Right lobe of liver (tissue), 6 donors: ENCODE measurements around the gene WAC. TPM values are rescaled to one million over a fixed set of nuclear protein-coding genes. Genes with fewer than 3 reads are reported as not detected.

Experiments
- ATAC-seq, 4 donors: fragments of 200-7000 bp; cut with Tn5 transposase; one replicate each; pipeline ENCODE4 v1.9.1; 2020; ENCODE audit warnings: mild to moderate bottlenecking in 4 of 4, moderate library complexity in 4 of 4
- DNase-seq, 3 donors: peaks; one replicate each; pipeline ENCODE4 v3.0.0-alpha.2; 2020
- H3K27ac ChIP-seq, 3 donors: fragments of 200-600 bp; one replicate each; pipeline ENCODE4 v1.8.0; 2022
- H3K27me3 ChIP-seq, 2 donors: fragments of 200-600 bp; one replicate each; pipeline ENCODE4 v1.8.0; 2022
- H3K36me3 ChIP-seq, 4 donors: fragments of 200-600 bp; sonication (generic) in 1 of 4; one replicate each; pipeline versions ENCODE4 v1.5.1 to v1.8.0; 2017 to 2022; ENCODE audit warnings: control low read depth in 1 of 4
- H3K4me1 ChIP-seq, 4 donors: fragments of 200-600 bp; sonication (generic) in 1 of 4; one replicate each; pipeline versions ENCODE4 v1.5.1 to v1.8.0; 2017 to 2022; ENCODE audit warnings: control low read depth in 1 of 4
- H3K4me3 ChIP-seq, 3 donors: fragments of 200-600 bp; one replicate each; pipeline ENCODE4 v1.8.0; 2022
- H3K9me3 ChIP-seq, 4 donors: fragments of 200-600 bp; sonication (generic) in 1 of 4; one replicate each; pipeline versions ENCODE4 v1.5.1 to v1.8.0; 2017 to 2022; ENCODE audit warnings: control low read depth in 1 of 4
- CTCF ChIP-seq, 4 donors: fragments of 200-600 bp in 3 of 4; fragments of 450-650 bp in 1 of 4; IDR thresholded peaks; one replicate each; pipeline versions ENCODE4 v1.5.1 to v1.8.0; 2016 to 2022; ENCODE audit warnings: antibody characterized with exemption in 4 of 4, mild to moderate bottlenecking in 2 of 4
- POLR2A ChIP-seq: fragments of 450-650 bp; IDR thresholded peaks from one replicate; pipeline ENCODE4 v1.6.1; 2017; ENCODE audit warnings: antibody characterized with exemption, mild to moderate bottlenecking
- WGBS: methylation state at CpG from one replicate; pipeline ENCODE4 v1.1.6; 2018; ENCODE audit warnings: low coverage, low lambda C conversion rate; ENCODE audit not compliant: insufficient coverage; ENCODE audit errors: missing lambda C conversion rate; 5-methylcytosine and 5-hydroxymethylcytosine counted together
- intact Hi-C, 2 donors: fragments of 100-400 bp; cut with DNase I; formaldehyde crosslinking; loops; one replicate each; pipeline versions ENCODE4 v1.11.2 to v1.14.1; 2022
- total RNA-seq, 6 experiments: library from RNA; depleted of rRNA in 2 of 6; stranded (reverse); fragments of >200 nt in 2 of 6; fragmentation: NEBNext Ultra II Directional in 3 of 6; extraction: Animal tissue kit (Norgen Biotek cat#: 25700) in 3 of 6; gene quantifications; one replicate each; pipeline versions ENCODE4 v1.1.0 to v1.2.4, GENCODE V29; 2016 to 2023
- donor health status: DM: no; HTN: yes; CAD: no.
- donor health status: DM: no; HTN: no; CAD: no.
- donor health status: DM: no; HTN: no; CAD: no.
- donor health status: DM: no; HTN: yes; CAD: no.
- donor health status: DM: no; HTN: yes; CAD: no.

The WAC gene
- total RNA-seq, 6 experiments from 2014 or later, result 34.3 to 52.4 (median 48.9) TPM

- H3K4me1 ChIP-seq, result peaks cover 0 to 2% (median 0%) of the 10 kb centered on the region in 4 donors
- H3K36me3 ChIP-seq, result no peaks in the 10 kb centered on the region
- 41% methylated on average over 3 of the region's 3 CpGs for WGBS
- H3K27me3 ChIP-seq, result no peaks in the 10 kb centered on the region
- H3K9me3 ChIP-seq, result no peaks in the 10 kb centered on the region
- no peak overlapping the region for H3K4me3 ChIP-seq
- TF ChIP-seq CTCF (IDR thresholded peaks at IDR 0.05) (no peak), POLR2A (no peak)
- DNase-seq (no peak), ATAC-seq (no peak)
- intact Hi-C loops, result no loop called here
- no peak overlapping the region for H3K27ac ChIP-seq
These were observed 94.2 kb downstream of the WAC start for GRCh38 chr10:28627102-28627501.

- H3K27ac ChIP-seq, result no peak overlapping the region
- no peak overlapping the region for H3K4me3 ChIP-seq
- intact Hi-C loops, result no loop called here
- H3K4me1 ChIP-seq, result peaks cover 0 to 8% (median 0%) of the 10 kb centered on the region in 4 donors
- no peaks in the 10 kb centered on the region for H3K9me3 ChIP-seq
- no peaks in the 10 kb centered on the region for H3K27me3 ChIP-seq
- no peaks in the 10 kb centered on the region for H3K36me3 ChIP-seq
- TF ChIP-seq CTCF (IDR thresholded peaks at IDR 0.05) (peak; percentile 81 to 93 (median 92)), POLR2A (no peak)
- ATAC-seq, result peak; percentile 89 to 95 (median 91)
- DNase-seq, result peak; percentile 82 to 84 (median 83)
- WGBS, result 18% methylated on average over 15 of the region's 15 CpGs
These were observed 95.4 kb downstream of the WAC start for GRCh38 chr10:28628184-28628893.

- no peaks in the 10 kb centered on the region for H3K27me3 ChIP-seq
- H3K27ac ChIP-seq, result peak overlapping the region in 1 of 3 donors; percentile 31
- H3K9me3 ChIP-seq, result no peaks in the 10 kb centered on the region
- ATAC-seq, result peak; percentile 44 to 79 (median 62)
- intact Hi-C loops, result no loop called here
- H3K4me1 ChIP-seq, result peaks cover 0 to 16% (median 0%) of the 10 kb centered on the region in 4 donors
- TF ChIP-seq POLR2A (no peak), CTCF (IDR thresholded peaks at IDR 0.05) (no peak)
- no peak overlapping the region for H3K4me3 ChIP-seq
- peak in 1 of 3 donors; percentile 23 for DNase-seq
- 62% methylated on average over 5 of the region's 5 CpGs for WGBS
- no peaks in the 10 kb centered on the region for H3K36me3 ChIP-seq
These were observed 99.1 kb downstream of the WAC start for GRCh38 chr10:28631896-28632583.

GRCh38 chr10:28632584-28632945 lies 99.6 kb downstream of the WAC start:
- Histone ChIP-seq H3K36me3 (no peaks in the 10 kb centered on the region), H3K4me1 (peaks cover 0 to 16% (median 0%) of the 10 kb centered on the region in 4 donors), H3K27me3 (no peaks in the 10 kb centered on the region), H3K9me3 (no peaks in the 10 kb centered on the region), H3K27ac (peak overlapping the region in 1 of 3 donors; percentile 31), H3K4me3 (no peak overlapping the region)
- 60% methylated on average over 1 of the region's 1 CpG for WGBS
- TF ChIP-seq CTCF (IDR thresholded peaks at IDR 0.05), result no peak
- no peak for TF ChIP-seq POLR2A
- DNase-seq (no peak), ATAC-seq (no peak)
- intact Hi-C loops, result no loop called here
